GM18505 (cell line): Measurements from ENCODE around the gene EPHA6.
A peak's percentile ranks its signal among the peaks of the same experiment; 100 is the strongest.

Experiments
- ATAC-seq: cut with Tn5 transposase; IDR thresholded peaks from one replicate; pipeline ENCODE4 v1.9.1; 2021; ENCODE audit not compliant: unreplicated experiment
- POLR2A ChIP-seq: IDR thresholded peaks from 4 replicates; pipeline ENCODE4 v1.6.1; 2011; ENCODE audit warnings: borderline replicate concordance; ENCODE audit not compliant: insufficient read depth, insufficient read length; ENCODE audit errors: extremely low read depth

EPHA6 gene

GRCh38 chr3:97705764-97706163 lies 891.4 kb downstream of the EPHA6 start:
- no peak for ATAC-seq

GRCh38 chr3:97706226-97706625 lies 891.8 kb downstream of the EPHA6 start:
- no peak for TF ChIP-seq POLR2A
- no peak for ATAC-seq

More at GRCh38 chr3:97705764-97706163, 891.4 kb downstream of the EPHA6 start:
- TF ChIP-seq POLR2A = no peak

- no peak for TF ChIP-seq POLR2A
- ATAC-seq = no peak
These were observed 897.3 kb downstream of the EPHA6 start for GRCh38 chr3:97711654-97712053.

- TF ChIP-seq POLR2A = no peak
- ATAC-seq = no peak
These were observed 898.5 kb downstream of the EPHA6 start for GRCh38 chr3:97712919-97713318.

GRCh38 chr3:97713634-97714033 lies 899.2 kb downstream of the EPHA6 start:
- TF ChIP-seq POLR2A = no peak
- no peak for ATAC-seq

GRCh38 chr3:97719156-97719821 lies 904.9 kb downstream of the EPHA6 start:
- ATAC-seq = peak; percentile 88
- no peak for TF ChIP-seq POLR2A

GRCh38 chr3:97720417-97720816 lies 906.0 kb downstream of the EPHA6 start:
- no peak for TF ChIP-seq POLR2A

GRCh38 chr3:97721446-97721845 lies 907.1 kb downstream of the EPHA6 start:
- no peak for ATAC-seq
- TF ChIP-seq POLR2A = no peak

More at GRCh38 chr3:97720417-97720816, 906.0 kb downstream of the EPHA6 start:
- no peak for ATAC-seq

GRCh38 chr3:97736928-97737327 lies 922.5 kb downstream of the EPHA6 start:
- no peak for ATAC-seq
- no peak for TF ChIP-seq POLR2A

- no peak for ATAC-seq
- no peak for TF ChIP-seq POLR2A
These were observed 924.4 kb downstream of the EPHA6 start for GRCh38 chr3:97738761-97739160.

GRCh38 chr3:97742036-97742435 lies 927.6 kb downstream of the EPHA6 start:
- TF ChIP-seq POLR2A = no peak
- no peak for ATAC-seq

- no peak for ATAC-seq
- no peak for TF ChIP-seq POLR2A
These were observed 929.9 kb downstream of the EPHA6 start for GRCh38 chr3:97744289-97744688.

GRCh38 chr3:97763586-97764406 lies 949.4 kb downstream of the EPHA6 start:
- no peak for ATAC-seq
- TF ChIP-seq POLR2A = no peak
